HG03064 (cell line): ENCODE measurements around the gene LNPEP.

Source experiments
- ATAC-seq: cut with Tn5 transposase; IDR thresholded peaks from one replicate; pipeline ENCODE4 v1.9.1; 2021; ENCODE audit warnings: low read depth; ENCODE audit not compliant: unreplicated experiment

The LNPEP gene

GRCh38 chr5:96994493-96994892 is 58.6 kb downstream of the LNPEP start:
- no peak for ATAC-seq

- no peak for ATAC-seq
Measured at GRCh38 chr5:96995419-96995818, 59.5 kb downstream of the LNPEP start.

GRCh38 chr5:96997265-96997859 is 61.5 kb downstream of the LNPEP start:
- ATAC-seq: no peak

GRCh38 chr5:96999856-97000255 is 64.0 kb downstream of the LNPEP start:
- ATAC-seq: no peak

- ATAC-seq: no peak
Measured at GRCh38 chr5:97000391-97000790, 64.5 kb downstream of the LNPEP start.

GRCh38 chr5:97002983-97003382 is 67.1 kb downstream of the LNPEP start:
- ATAC-seq: no peak

- ATAC-seq: no peak
Measured at GRCh38 chr5:97004423-97005060, 68.7 kb downstream of the LNPEP start.

- no peak for ATAC-seq
Measured at GRCh38 chr5:97006454-97007060, 70.7 kb downstream of the LNPEP start.

GRCh38 chr5:97009212-97009898 is 73.5 kb downstream of the LNPEP start:
- peak; percentile 70 for ATAC-seq

- ATAC-seq: no peak
Measured at GRCh38 chr5:97009921-97010320, 74.0 kb downstream of the LNPEP start.

- no peak for ATAC-seq
Measured at GRCh38 chr5:97010606-97011005, 74.7 kb downstream of the LNPEP start.

GRCh38 chr5:97011567-97011966 is 75.7 kb downstream of the LNPEP start:
- ATAC-seq: no peak

GRCh38 chr5:97019435-97020117 is 83.7 kb downstream of the LNPEP start:
- ATAC-seq: no peak

- ATAC-seq: no peak
Measured at GRCh38 chr5:97021416-97021815, 85.5 kb downstream of the LNPEP start.

GRCh38 chr5:97022898-97023297 is 87.0 kb downstream of the LNPEP start:
- no peak for ATAC-seq

GRCh38 chr5:97026721-97027120 is 90.8 kb downstream of the LNPEP start:
- no peak for ATAC-seq

- no peak for ATAC-seq
Measured at GRCh38 chr5:97037819-97038218, 101.9 kb downstream of the LNPEP start.

- no peak for ATAC-seq
Measured at GRCh38 chr5:97041239-97041638, 105.4 kb downstream of the LNPEP start.

- no peak for ATAC-seq
Measured at GRCh38 chr5:97042996-97043395, 107.1 kb downstream of the LNPEP start.

GRCh38 chr5:97043511-97043910 is 107.6 kb downstream of the LNPEP start:
- ATAC-seq: no peak

- no peak for ATAC-seq
Measured at GRCh38 chr5:97044052-97044451, 108.2 kb downstream of the LNPEP start.
